ENCODE measurements around the gene S100PBP. TPM values are rescaled to one million over a fixed set of nuclear protein-coding genes. Genes with fewer than 3 reads are reported as not detected.
A peak's percentile ranks its signal among the peaks of the same experiment; 100 is the strongest.

The S100PBP gene
- total and polyA plus RNA-seq, 9 of the 15 experiments (the other 6 are each of a cell fraction or from before 2014, with no cell fraction given), result 22.9 to 60.2 (median 32.9) TPM

DNA sequence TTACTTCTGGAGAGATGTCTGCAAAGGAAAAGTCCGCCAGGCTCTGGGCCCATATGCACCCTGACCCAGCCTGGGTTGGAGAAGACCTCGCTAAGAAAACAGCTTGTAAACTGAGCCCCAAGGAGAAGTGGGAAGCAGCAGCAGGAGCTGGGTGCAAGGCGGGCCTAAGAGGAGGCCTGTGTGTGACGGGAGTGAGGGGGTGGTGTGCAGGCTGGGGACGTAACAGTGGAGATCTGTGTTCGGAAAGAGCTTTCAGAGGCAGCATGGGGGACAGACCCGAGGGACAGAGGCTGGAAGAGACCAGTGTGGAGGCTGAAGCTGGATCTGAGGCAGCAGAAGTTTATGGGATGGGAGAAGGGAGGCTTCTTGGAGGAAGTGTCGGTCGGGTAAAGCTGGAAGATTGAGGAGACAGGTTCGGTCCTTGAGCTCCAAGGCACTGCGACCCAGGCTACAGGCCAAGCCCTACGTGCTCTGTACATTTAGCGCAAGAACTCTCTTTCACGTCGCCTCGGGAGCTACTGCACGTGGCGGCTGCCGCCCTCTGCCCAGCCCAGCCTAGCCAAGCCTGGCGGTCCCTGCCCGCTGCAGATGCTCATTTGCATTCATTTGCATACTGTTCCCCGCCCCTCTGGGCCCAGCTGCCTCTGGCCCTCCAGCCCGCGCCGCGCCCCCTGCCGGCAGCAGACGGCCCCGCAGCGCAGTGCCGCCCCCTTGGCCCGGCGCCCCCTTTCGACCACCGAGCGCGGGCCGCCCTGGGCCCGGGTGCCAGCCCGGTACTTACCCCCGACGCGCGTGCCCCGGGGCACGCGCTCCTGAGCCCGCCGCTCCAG lies 75.1 kb downstream of the S100PBP start (continued):
- TF ChIP-seq RAD21 (CRISPR knock-in tag; conservative IDR thresholded peaks at IDR 0.05 in 1 of 2, IDR thresholded peaks at IDR 0.05 in 1 of 2) (peak in 1 of 2 experiments; percentile 55; a peak in 2 of 4 replicates), REST (IDR thresholded peaks at IDR 0.05; ENCODE audit: borderline replicate concordance) (peak; percentile 55; the same call in 1 of the 2 replicates), REST (CRISPR knock-in tag; IDR thresholded peaks at IDR 0.05; ENCODE audit: low read depth) (peak; percentile 80; the same call in 1 of the 2 replicates), FOXJ2 (tag; IDR thresholded peaks at IDR 0.05) (no peak), NONO (IDR thresholded peaks at IDR 0.05; ENCODE audit: low read depth in 2 of 2, low read length in 1 of 2) (peak in 1 of 2 experiments; percentile 51; a peak in 1 of 4 replicates), KLF10 (CRISPR knock-in tag; IDR thresholded peaks at IDR 0.05) (no peak), ESRRB (CRISPR knock-in tag; IDR thresholded peaks at IDR 0.05; ENCODE audit: borderline replicate concordance) (no peak), TEAD1 (CRISPR knock-in tag; IDR thresholded peaks at IDR 0.05) (0 out of 4 replicates have a peak, but pooled peaks of 1 of the 2 experiments have one; percentile 21), ZFP30 (CRISPR knock-in tag; IDR thresholded peaks at IDR 0.05; ENCODE audit: borderline replicate concordance) (no peak), ZNF584 (CRISPR knock-in tag; IDR thresholded peaks at IDR 0.05; ENCODE audit: low read depth) (no peak), USF1 (CRISPR knock-in tag; IDR thresholded peaks at IDR 0.05) (no peak; the same call in 1 of the 2 replicates)
- TF ChIP-seq, protein P1, sequence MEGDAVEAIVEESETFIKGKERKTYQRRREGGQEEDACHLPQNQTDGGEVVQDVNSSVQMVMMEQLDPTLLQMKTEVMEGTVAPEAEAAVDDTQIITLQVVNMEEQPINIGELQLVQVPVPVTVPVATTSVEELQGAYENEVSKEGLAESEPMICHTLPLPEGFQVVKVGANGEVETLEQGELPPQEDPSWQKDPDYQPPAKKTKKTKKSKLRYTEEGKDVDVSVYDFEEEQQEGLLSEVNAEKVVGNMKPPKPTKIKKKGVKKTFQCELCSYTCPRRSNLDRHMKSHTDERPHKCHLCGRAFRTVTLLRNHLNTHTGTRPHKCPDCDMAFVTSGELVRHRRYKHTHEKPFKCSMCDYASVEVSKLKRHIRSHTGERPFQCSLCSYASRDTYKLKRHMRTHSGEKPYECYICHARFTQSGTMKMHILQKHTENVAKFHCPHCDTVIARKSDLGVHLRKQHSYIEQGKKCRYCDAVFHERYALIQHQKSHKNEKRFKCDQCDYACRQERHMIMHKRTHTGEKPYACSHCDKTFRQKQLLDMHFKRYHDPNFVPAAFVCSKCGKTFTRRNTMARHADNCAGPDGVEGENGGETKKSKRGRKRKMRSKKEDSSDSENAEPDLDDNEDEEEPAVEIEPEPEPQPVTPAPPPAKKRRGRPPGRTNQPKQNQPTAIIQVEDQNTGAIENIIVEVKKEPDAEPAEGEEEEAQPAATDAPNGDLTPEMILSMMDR (IDR thresholded peaks at IDR 0.05 in 2 of 3, conservative IDR thresholded peaks at IDR 0.05 in 1 of 3; ENCODE audit: insufficient read depth in 2 of 3, low read depth in 1 of 3, low read length in 3 of 3), result peak; percentile 75 to 99 (median 94)
- TF ChIP-seq, protein P2, sequence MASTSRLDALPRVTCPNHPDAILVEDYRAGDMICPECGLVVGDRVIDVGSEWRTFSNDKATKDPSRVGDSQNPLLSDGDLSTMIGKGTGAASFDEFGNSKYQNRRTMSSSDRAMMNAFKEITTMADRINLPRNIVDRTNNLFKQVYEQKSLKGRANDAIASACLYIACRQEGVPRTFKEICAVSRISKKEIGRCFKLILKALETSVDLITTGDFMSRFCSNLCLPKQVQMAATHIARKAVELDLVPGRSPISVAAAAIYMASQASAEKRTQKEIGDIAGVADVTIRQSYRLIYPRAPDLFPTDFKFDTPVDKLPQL (IDR thresholded peaks at IDR 0.05; ENCODE audit: extremely low read depth, insufficient read length), result no peak

All from K562 (cell line).